Pancreas (tissue), 10 donors: Measurements from ENCODE around the gene BBIP1. TPM values are rescaled to one million over a fixed set of nuclear protein-coding genes. Genes with fewer than 3 reads are reported as not detected.
"Not testable (repeated sequence)": the region's sequence is repeated elsewhere in the genome, so short reads cannot be mapped to it uniquely, and the experiment has no call there.

Source experiments
- ATAC-seq, 4 donors: fragments of 200-7000 bp; cut with Tn5 transposase; one replicate each; pipeline versions ENCODE4 v1.8.0 to v1.9.1; 2020; ENCODE audit warnings: mild to moderate bottlenecking in 4 of 4, moderate library complexity in 4 of 4
- DNase-seq, 6 donors: peaks; one replicate each; pipeline ENCODE4 v3.0.0-alpha.2; 2020
- FAIRE-seq: peaks from 2 replicates; lab custom pipeline; 2012; peaks lifted over from hg19 to GRCh38; lab: Jason Lieb, UNC
- H3K27ac ChIP-seq, 4 donors: fragments of 200-600 bp; sonication (generic); 1 replicate in 3 of 4; 2 replicates in 1 of 4; pipeline versions ENCODE4 v1.5.0 to v1.8.0; 2020
- H3K27me3 ChIP-seq, 4 donors: fragments of 200-600 bp; one replicate each; pipeline ENCODE4 v1.8.0; 2021
- H3K36me3 ChIP-seq, 3 donors: fragments of 200-600 bp; sonication (generic) in 1 of 3; one replicate each; pipeline versions ENCODE4 v1.5.0 to v1.8.0; 2020 to 2021
- H3K4me1 ChIP-seq, 3 donors: fragments of 200-600 bp; one replicate each; pipeline ENCODE4 v1.8.0; 2021
- H3K4me3 ChIP-seq, 4 donors: fragments of 200-600 bp; sonication (generic) in 2 of 4; one replicate each; pipeline versions ENCODE4 v1.5.0 to v1.8.0; 2020 to 2021
- H3K9me3 ChIP-seq, 4 donors: fragments of 200-600 bp; one replicate each; pipeline ENCODE4 v1.8.0; 2021
- CTCF ChIP-seq, 4 donors: fragments of 200-600 bp; sonication (generic) in 3 of 4; IDR thresholded peaks; one replicate each; pipeline versions ENCODE4 v1.5.0 to v1.8.0; 2021; ENCODE audit warnings: antibody characterized with exemption in 4 of 4
- WGBS, 2 donors: extraction: QIAGEN DNeasy Blood & Tissue Kit; methylation state at CpG; one replicate each; pipeline ENCODE4 v1.1.7; 2013; 5-methylcytosine and 5-hydroxymethylcytosine counted together
- intact Hi-C, 3 donors: fragments of 100-400 bp; cut with DNase I; formaldehyde crosslinking; loops; one replicate each; pipeline versions ENCODE4 v1.11.1 to v1.14.2; 2022
- polyA plus RNA-seq, 2 donors: library from polyadenylated mRNA; stranded (reverse); fragments of 200-250 nt; gene quantifications; one replicate each; pipeline ENCODE4 v1.2.3, GENCODE V29; 2013
- total RNA-seq, 6 donors: library from RNA; stranded (reverse); fragmentation: NEBNext Ultra II Directional in 4 of 6; extraction: Animal tissue kit (Norgen Biotek cat#: 25700) in 4 of 6; gene quantifications; one replicate each; pipeline versions ENCODE4 v1.2.1 to v1.2.4, GENCODE V29; 2021 to 2023
- donor health status: healthy with polysubstance abuse.
- donor health status: DM: no; HTN: no; CAD: no; lungs with moderate emphysema.
- donor health status: DM: no; HTN: no; CAD: no.
- donor health status: control.
- donor health status: control.
- donor health status: Bipolar disorder and iron deficiency.
- donor health status: DM: yes; HTN: yes; CAD: no.
- donor health status: DM: no; HTN: no; CAD: no.
- donor health status: DM: no; HTN: no; CAD: no.
- donor health status: DM: yes; HTN: yes; CAD: no.

BBIP1 gene
- total and polyA plus RNA-seq, 8 donors = 4.2 to 21.1 (median 8.4) TPM

- peak within 1 kb of the TSS; percentile 88 to 98 (median 96) for H3K4me3 ChIP-seq
- no peak for TF ChIP-seq CTCF (IDR thresholded peaks at IDR 0.05)
- DNase-seq (peak; percentile 99 to 100 (median 100)), FAIRE-seq (peak; percentile 32), ATAC-seq (peak; percentile 84 to 91 (median 86))
- peaks cover 11 to 37% (median 24%) of the 10 kb centered on the region in 3 donors for H3K4me1 ChIP-seq
- WGBS, 2 donors = 0 to 1% methylated on average over 39 to 47 of the region's 47 CpGs
- intact Hi-C loops = no loop called here
- peaks cover 0 to 7% (median 5%) of the 10 kb centered on the region in 3 donors for H3K36me3 ChIP-seq
- H3K27ac ChIP-seq = peak within 1 kb of the TSS; percentile 96 to 100 (median 98)
- no peaks in the 10 kb centered on the region for H3K27me3 ChIP-seq
- no peaks in the 10 kb centered on the region for H3K9me3 ChIP-seq
These were observed 47.5 kb downstream of the BBIP1 start, which contains the start of gene PDCD4 for GRCh38 chr10:110871298-110872084. TSS of gene PDCD4 (plus strand) at chr10:110871928. CDS start at chr10:110876028, 4,100 bp downstream.

GRCh38 chr10:110870823-110871297 is 48.1 kb downstream of the BBIP1 start:
- Histone ChIP-seq H3K4me3 (peak overlapping the region in 3 of 4 donors; percentile 1 to 98 (median 93)), H3K4me1 (peaks cover 11 to 43% (median 30%) of the 10 kb centered on the region in 3 donors), H3K9me3 (no peaks in the 10 kb centered on the region), H3K27ac (peak overlapping the region; percentile 96 to 100 (median 98)), H3K36me3 (peaks cover 0 to 1% (median 0%) of the 10 kb centered on the region in 3 donors), H3K27me3 (no peaks in the 10 kb centered on the region)
- ATAC-seq (peak in 3 of 4 donors; percentile 2 to 3 (median 2)), FAIRE-seq (no peak), DNase-seq (peak in 3 of 6 donors; percentile 43 to 46 (median 45))
- intact Hi-C loops = no loop called here
- 22 to 30% methylated on average over 13 of the region's 13 CpGs for WGBS, 2 donors
- TF ChIP-seq CTCF (IDR thresholded peaks at IDR 0.05) = no peak

GRCh38 chr10:110868981-110869380 is 50.0 kb downstream of the BBIP1 start:
- no peak for TF ChIP-seq CTCF (IDR thresholded peaks at IDR 0.05)
- DNase-seq (no peak), ATAC-seq (no peak), FAIRE-seq (no peak)
- Histone ChIP-seq H3K27ac (peak overlapping the region in 1 of 4 donors; percentile 62), H3K4me3 (no peak overlapping the region), H3K36me3 (no peaks in the 10 kb centered on the region), H3K4me1 (peaks cover 11 to 50% (median 38%) of the 10 kb centered on the region in 3 donors), H3K9me3 (no peaks in the 10 kb centered on the region), H3K27me3 (no peaks in the 10 kb centered on the region)
- intact Hi-C loops = loop anchor here in 1 of 3 donors (10.0 kb wide), 1 partner anchor 64 kb away; no protein-coding TSS in a partner anchor
- WGBS, 2 donors = 84 to 90% methylated on average over 6 of the region's 6 CpGs

DNA sequence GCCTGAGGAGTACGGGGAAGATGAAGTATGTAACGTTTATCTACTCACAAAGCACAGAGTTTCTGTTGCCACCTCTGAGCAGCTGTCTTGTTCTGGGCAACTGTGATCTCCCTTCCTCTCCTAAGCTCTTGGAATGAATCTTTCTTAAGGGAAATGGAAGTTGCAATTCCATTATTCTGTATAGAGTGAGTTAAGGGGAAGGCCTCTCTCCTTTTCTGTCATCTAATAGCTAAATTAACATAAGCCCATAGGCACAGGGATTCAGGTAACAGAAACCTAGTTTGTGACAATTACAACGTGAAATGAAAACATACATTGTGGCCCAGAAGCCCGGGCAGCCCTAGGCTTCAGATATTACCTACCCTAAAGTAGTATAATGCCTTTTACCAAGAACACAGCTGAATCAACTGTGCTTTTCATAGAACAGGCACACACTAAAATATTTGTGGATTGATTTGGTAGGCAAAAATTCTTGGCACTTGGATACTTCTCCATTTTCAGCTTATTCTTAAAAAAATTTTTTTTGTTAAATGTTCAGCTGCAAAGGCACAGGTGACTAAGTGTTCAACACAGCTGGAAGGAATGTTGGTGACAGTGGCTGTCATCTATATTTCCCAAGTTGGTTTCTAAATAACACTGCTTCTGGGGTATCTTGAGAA is 51.0 kb downstream of the BBIP1 start:
- no peaks in the 10 kb centered on the region for H3K36me3 ChIP-seq

DNA sequence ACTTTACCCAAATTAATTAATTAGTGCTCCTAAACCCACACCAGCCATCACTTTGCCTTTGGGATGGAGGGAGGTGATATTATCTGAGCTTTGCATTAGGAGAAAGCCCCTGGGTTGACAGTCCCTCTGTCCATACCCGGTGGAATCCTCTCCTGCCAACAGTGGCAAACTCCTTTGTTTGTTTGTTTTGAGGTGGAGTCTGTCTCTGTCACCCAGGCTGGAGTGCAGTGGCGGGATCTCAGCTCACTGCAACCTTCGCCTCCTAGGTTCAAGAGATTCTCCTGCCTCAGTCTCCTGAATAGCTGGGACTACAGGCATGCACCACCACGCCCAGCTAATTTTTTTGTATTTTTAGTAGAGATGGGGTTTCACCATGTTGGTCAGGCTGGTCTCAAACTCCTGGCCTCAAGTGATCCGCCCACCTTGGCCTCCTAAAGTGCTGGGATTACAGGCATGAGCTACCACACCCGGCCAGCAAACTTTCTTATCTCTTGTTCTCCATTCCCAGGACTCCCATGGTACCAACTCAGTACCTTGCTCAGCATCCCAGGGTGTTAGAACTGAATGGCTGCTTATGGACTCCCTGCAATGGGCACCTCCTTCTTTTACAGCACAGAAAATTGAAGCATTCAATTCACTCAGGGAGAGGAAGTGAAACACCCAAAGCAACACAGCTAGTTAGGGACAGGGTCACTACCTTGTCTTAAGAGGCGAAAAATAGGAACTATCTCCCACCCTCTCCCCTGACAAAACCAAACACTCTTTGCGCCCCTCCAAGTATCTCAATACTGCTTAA is 51.8 kb downstream of the BBIP1 start:
- not testable (repeated sequence) for H3K36me3 ChIP-seq, H3K4me3 ChIP-seq, H3K27me3 ChIP-seq, H3K9me3 ChIP-seq, DNase-seq, ATAC-seq, FAIRE-seq
- intact Hi-C loops = loop anchor here in 1 of 3 donors (10.0 kb wide), 1 partner anchor 62 kb away; no protein-coding TSS in a partner anchor
- WGBS, 2 donors = 78 to 83% methylated on average over 8 of the region's 8 CpGs
- Histone ChIP-seq H3K27ac (peak overlapping the region in 2 of 4 donors; percentile 61 to 78), H3K4me1 (peaks cover 15 to 53% (median 38%) of the 10 kb centered on the region in 3 donors)

More for the DNA sequence above, 51.0 kb downstream of the BBIP1 start:
- no peak for TF ChIP-seq CTCF (IDR thresholded peaks at IDR 0.05)
- FAIRE-seq (no peak), DNase-seq (no peak), ATAC-seq (no peak)
- Histone ChIP-seq H3K27ac (peak overlapping the region in 3 of 4 donors; percentile 19 to 62 (median 61)), H3K4me3 (no peak overlapping the region), H3K27me3 (no peaks in the 10 kb centered on the region), H3K4me1 (peaks cover 11 to 53% (median 38%) of the 10 kb centered on the region in 3 donors), H3K9me3 (no peaks in the 10 kb centered on the region)
- 39 to 53% methylated on average over 4 of the region's 4 CpGs for WGBS, 2 donors
- intact Hi-C loops = loop anchor here in 1 of 3 donors (10.0 kb wide), 1 partner anchor 63 kb away; no protein-coding TSS in a partner anchor
